Measurements from ENCODE around the gene ZBTB20.

DNA sequence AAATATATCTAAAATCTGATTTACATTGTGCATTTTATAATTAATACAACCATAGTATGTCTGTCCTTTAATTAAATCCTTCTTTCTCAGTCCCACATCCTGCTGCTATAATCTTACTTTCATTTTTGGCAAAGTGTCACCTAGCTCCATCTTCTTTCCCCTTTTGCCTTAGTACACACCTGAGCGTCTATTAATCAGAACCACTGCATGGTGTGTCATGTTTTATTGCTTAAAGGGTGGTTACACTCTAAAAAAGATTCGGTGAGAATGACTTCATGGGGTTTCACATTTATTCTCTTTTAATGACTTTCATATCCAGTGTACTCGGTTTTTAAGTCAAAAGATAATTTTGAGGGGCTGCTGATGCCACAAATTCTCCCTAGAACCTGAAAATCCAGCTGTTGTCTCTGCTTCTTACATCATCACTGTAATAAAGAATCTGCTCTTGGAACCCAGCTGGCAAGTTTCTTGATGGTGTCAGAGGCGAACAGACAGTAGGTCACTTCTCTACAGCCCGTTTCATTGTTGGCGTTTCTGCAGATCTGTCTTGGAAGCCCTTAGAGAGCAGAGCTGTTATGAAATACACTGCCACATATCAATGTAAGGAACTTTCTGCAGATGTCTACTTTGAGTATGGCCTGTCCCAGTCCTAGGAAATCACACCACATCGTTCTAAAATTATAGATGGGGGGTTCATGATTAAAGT is 753.6 kb downstream of the ZBTB20 start:
- no peak for TF ChIP-seq POLR2A (IDR thresholded peaks at IDR 0.05)
- TF ChIP-seq, protein P1, sequence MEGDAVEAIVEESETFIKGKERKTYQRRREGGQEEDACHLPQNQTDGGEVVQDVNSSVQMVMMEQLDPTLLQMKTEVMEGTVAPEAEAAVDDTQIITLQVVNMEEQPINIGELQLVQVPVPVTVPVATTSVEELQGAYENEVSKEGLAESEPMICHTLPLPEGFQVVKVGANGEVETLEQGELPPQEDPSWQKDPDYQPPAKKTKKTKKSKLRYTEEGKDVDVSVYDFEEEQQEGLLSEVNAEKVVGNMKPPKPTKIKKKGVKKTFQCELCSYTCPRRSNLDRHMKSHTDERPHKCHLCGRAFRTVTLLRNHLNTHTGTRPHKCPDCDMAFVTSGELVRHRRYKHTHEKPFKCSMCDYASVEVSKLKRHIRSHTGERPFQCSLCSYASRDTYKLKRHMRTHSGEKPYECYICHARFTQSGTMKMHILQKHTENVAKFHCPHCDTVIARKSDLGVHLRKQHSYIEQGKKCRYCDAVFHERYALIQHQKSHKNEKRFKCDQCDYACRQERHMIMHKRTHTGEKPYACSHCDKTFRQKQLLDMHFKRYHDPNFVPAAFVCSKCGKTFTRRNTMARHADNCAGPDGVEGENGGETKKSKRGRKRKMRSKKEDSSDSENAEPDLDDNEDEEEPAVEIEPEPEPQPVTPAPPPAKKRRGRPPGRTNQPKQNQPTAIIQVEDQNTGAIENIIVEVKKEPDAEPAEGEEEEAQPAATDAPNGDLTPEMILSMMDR (IDR thresholded peaks at IDR 0.05): no peak
- TF ChIP-seq EP300 (IDR thresholded peaks at IDR 0.05): no peak

Measured in stomach (tissue), 4 donors.